Nephron (organoid): Measurements from ENCODE around the gene MAP7D3.

Experiments used
- H3K27ac Mint-ChIP-seq, 3 experiments: 2 replicates each; pipeline ENCODE4 v1.8.0; 2020; ENCODE audit warnings: mixed read lengths in 3 of 3, mild to moderate bottlenecking in 2 of 3, moderate library complexity in 1 of 3
- H3K27me3 Mint-ChIP-seq: 2 replicates; pipeline ENCODE4 v1.8.0; 2021; ENCODE audit warnings: low read depth, mild to moderate bottlenecking, moderate library complexity, mixed read lengths
- H3K36me3 Mint-ChIP-seq: 2 replicates; pipeline ENCODE4 v1.8.0; 2020; ENCODE audit warnings: low read depth, mixed read lengths
- H3K4me1 Mint-ChIP-seq: 2 replicates; pipeline ENCODE4 v1.8.0; 2020; ENCODE audit warnings: mixed read lengths
- H3K4me3 Mint-ChIP-seq, 3 experiments: 2 replicates each; pipeline ENCODE4 v1.8.0; 2020; ENCODE audit warnings: mild to moderate bottlenecking in 3 of 3, mixed read lengths in 3 of 3, moderate library complexity in 2 of 3
- H3K9me3 Mint-ChIP-seq: 2 replicates; pipeline ENCODE4 v1.8.0; 2020; ENCODE audit warnings: mixed read lengths
- TF ChIP-seq, protein P1 (sequence below), 3 experiments: fragments of 200-600 bp; sonication (generic); IDR thresholded peaks; one replicate each; pipeline ENCODE4 v1.5.0; 2021; ENCODE audit warnings: antibody characterized with exemption in 3 of 3; ENCODE audit not compliant: unreplicated experiment in 3 of 3

The MAP7D3 gene

GRCh38 chrX:136268051-136269048 lies 17.1 kb upstream of the MAP7D3 start:
- Mint-ChIP-seq H3K9me3 (peaks cover 4% of the 10 kb centered on the region), H3K27me3 (no peaks in the 10 kb centered on the region), H3K27ac (no peak overlapping the region), H3K4me1 (no peaks in the 10 kb centered on the region), H3K4me3 (no peak overlapping the region), H3K36me3 (no peaks in the 10 kb centered on the region)
- TF ChIP-seq, protein P1, sequence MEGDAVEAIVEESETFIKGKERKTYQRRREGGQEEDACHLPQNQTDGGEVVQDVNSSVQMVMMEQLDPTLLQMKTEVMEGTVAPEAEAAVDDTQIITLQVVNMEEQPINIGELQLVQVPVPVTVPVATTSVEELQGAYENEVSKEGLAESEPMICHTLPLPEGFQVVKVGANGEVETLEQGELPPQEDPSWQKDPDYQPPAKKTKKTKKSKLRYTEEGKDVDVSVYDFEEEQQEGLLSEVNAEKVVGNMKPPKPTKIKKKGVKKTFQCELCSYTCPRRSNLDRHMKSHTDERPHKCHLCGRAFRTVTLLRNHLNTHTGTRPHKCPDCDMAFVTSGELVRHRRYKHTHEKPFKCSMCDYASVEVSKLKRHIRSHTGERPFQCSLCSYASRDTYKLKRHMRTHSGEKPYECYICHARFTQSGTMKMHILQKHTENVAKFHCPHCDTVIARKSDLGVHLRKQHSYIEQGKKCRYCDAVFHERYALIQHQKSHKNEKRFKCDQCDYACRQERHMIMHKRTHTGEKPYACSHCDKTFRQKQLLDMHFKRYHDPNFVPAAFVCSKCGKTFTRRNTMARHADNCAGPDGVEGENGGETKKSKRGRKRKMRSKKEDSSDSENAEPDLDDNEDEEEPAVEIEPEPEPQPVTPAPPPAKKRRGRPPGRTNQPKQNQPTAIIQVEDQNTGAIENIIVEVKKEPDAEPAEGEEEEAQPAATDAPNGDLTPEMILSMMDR (IDR thresholded peaks at IDR 0.05; ENCODE audit: unreplicated experiment in 3 of 3) = peak; percentile 62 to 73 (median 70)

DNA sequence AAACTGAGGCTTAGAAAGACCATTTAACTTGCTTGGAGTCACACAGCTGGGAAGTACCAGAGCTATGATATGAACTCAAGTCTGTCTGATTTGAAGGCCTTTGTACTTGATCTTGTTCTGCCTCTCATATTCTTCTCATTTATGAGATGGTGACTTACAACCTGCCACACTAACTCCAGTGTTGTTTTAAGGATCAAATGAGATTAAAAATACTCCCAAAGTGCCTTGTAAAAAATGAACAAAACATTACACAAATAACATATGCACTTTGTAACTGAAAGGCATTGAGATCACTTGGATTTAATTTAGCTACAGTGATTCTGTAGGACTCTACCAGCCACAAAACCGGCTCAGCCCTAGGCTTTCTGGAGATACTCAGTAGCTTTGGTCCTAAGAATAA lies 15.6 kb upstream of the MAP7D3 start:
- no peaks in the 10 kb centered on the region for H3K27me3 Mint-ChIP-seq
- H3K4me3 Mint-ChIP-seq = no peak overlapping the region
- H3K36me3 Mint-ChIP-seq = no peaks in the 10 kb centered on the region
- H3K9me3 Mint-ChIP-seq = peaks cover 4% of the 10 kb centered on the region
- H3K4me1 Mint-ChIP-seq = no peaks in the 10 kb centered on the region
- H3K27ac Mint-ChIP-seq = no peak overlapping the region
- TF ChIP-seq, protein P1 (IDR thresholded peaks at IDR 0.05; ENCODE audit: unreplicated experiment in 3 of 3) = no peak

DNA sequence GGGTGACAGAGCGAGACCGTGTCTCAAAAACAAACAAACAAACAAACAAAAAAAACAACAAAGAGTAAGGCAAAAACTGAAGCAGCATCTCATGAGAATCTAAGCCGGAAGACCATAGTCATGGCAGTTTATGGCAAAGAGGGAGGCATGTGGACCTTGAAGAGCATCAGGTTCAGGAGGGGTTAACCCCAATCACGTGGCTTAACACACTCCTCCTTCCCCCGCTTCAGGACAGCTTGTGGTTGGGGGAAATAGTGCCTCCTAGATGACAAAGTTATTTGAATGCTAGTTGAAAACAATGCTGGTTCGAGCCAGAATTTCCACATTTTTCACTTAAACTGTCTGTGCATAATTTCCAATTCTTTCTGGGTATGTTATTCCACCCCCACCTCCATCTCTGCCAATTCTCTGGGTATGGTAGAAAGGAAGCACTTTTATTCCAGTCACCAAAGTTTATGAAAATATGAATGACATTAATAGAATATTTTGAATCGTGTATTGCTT lies 11.7 kb upstream of the MAP7D3 start:
- TF ChIP-seq, protein P1 (IDR thresholded peaks at IDR 0.05; ENCODE audit: unreplicated experiment in 3 of 3) = no peak
- no peaks in the 10 kb centered on the region for H3K27me3 Mint-ChIP-seq
- peaks cover 3% of the 10 kb centered on the region for H3K9me3 Mint-ChIP-seq
- no peak overlapping the region for H3K27ac Mint-ChIP-seq
- H3K36me3 Mint-ChIP-seq = no peaks in the 10 kb centered on the region
- H3K4me3 Mint-ChIP-seq = no peak overlapping the region
- H3K4me1 Mint-ChIP-seq = no peaks in the 10 kb centered on the region

DNA sequence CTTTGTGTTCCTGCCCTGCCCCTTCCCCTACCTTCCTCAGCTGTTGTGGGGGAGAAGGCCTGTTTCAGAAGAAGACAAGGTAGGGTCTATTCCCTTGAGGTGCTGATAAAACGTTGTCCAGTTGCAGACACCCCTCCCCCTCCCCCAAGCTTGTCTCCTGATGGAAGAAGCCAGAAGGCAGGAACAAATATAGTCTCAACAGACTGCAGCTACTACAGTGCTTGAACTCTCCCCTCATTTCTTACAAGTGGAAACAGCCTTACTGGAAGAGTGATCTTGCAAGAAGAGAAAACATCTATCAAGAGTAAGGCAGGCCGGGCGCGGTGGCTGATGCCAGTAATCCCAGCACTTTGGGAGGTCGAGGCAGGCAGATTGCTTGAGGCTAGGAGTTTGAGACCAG lies 11.0 kb upstream of the MAP7D3 start:
- H3K9me3 Mint-ChIP-seq = peaks cover 3% of the 10 kb centered on the region
- no peaks in the 10 kb centered on the region for H3K36me3 Mint-ChIP-seq
- no peak overlapping the region for H3K4me3 Mint-ChIP-seq
- H3K4me1 Mint-ChIP-seq = no peaks in the 10 kb centered on the region
- no peaks in the 10 kb centered on the region for H3K27me3 Mint-ChIP-seq
- TF ChIP-seq, protein P1 (IDR thresholded peaks at IDR 0.05; ENCODE audit: unreplicated experiment in 3 of 3) = no peak
- no peak overlapping the region for H3K27ac Mint-ChIP-seq

GRCh38 chrX:136261321-136261720 lies 10.1 kb upstream of the MAP7D3 start:
- no peak overlapping the region for H3K4me3 Mint-ChIP-seq
- no peaks in the 10 kb centered on the region for H3K27me3 Mint-ChIP-seq
- peaks cover 5% of the 10 kb centered on the region for H3K9me3 Mint-ChIP-seq
- no peaks in the 10 kb centered on the region for H3K36me3 Mint-ChIP-seq
- TF ChIP-seq, protein P1 (IDR thresholded peaks at IDR 0.05; ENCODE audit: unreplicated experiment in 3 of 3) = no peak
- no peaks in the 10 kb centered on the region for H3K4me1 Mint-ChIP-seq
- no peak overlapping the region for H3K27ac Mint-ChIP-seq
